H9 (cell line): ENCODE data around the gene KMT5B. TPM values are rescaled to one million over a fixed set of nuclear protein-coding genes. Genes with fewer than 3 reads are reported as not detected.

ENCODE experiments used
- DNase-seq: peaks from one replicate; pipeline ENCODE4 v3.0.0-alpha.2; 2017
- H2AFZ ChIP-seq: one replicate; pipeline ENCODE4 v1.6.1; 2013; ENCODE audit warnings: mild to moderate bottlenecking, low read length, control low read depth, moderate library complexity
- H2AK5ac ChIP-seq: 2 replicates; pipeline ENCODE4 v1.6.1; 2013; ENCODE audit warnings: low read length, control low read depth, mixed read lengths; ENCODE audit not compliant: insufficient read length
- H2BK120ac ChIP-seq: one replicate; pipeline ENCODE4 v1.6.1; 2013; ENCODE audit warnings: low read depth, mild to moderate bottlenecking, low read length, control low read depth, inconsistent platforms; ENCODE audit not compliant: poor library complexity, severe bottlenecking
- H2BK12ac ChIP-seq: 2 replicates; pipeline ENCODE4 v1.6.1; 2013; ENCODE audit warnings: low read length, control low read depth, mixed read lengths, low read depth; ENCODE audit not compliant: insufficient read length
- H2BK15ac ChIP-seq: 2 replicates; pipeline ENCODE4 v1.6.1; 2013; ENCODE audit warnings: low read depth, low read length, control low read depth
- H2BK20ac ChIP-seq: one replicate; pipeline ENCODE4 v1.6.1; 2013; ENCODE audit warnings: low read depth, mild to moderate bottlenecking, low read length, control low read depth, inconsistent platforms; ENCODE audit not compliant: poor library complexity, severe bottlenecking
- H2BK5ac ChIP-seq: 2 replicates; pipeline ENCODE4 v1.6.1; 2013; ENCODE audit warnings: low read length, control low read depth, mixed read lengths; ENCODE audit not compliant: insufficient read length
- H3K14ac ChIP-seq: 2 replicates; pipeline ENCODE4 v1.6.1; 2013; ENCODE audit warnings: low read length, control low read depth; ENCODE audit not compliant: insufficient read depth
- H3K18ac ChIP-seq: 2 replicates; pipeline ENCODE4 v1.6.1; 2013; ENCODE audit warnings: low read depth, mild to moderate bottlenecking, mixed read lengths, low read length, control low read depth; ENCODE audit not compliant: insufficient read length
- H3K23ac ChIP-seq: 2 replicates; pipeline ENCODE4 v1.6.1; 2013; ENCODE audit warnings: low read length, control low read depth, mixed read lengths, low read depth; ENCODE audit not compliant: insufficient read length
- H3K23me2 ChIP-seq: 2 replicates; pipeline ENCODE4 v1.6.1; 2013; ENCODE audit warnings: low read depth, mild to moderate bottlenecking, mixed read lengths, low read length, control low read depth; ENCODE audit not compliant: insufficient read length, poor library complexity, severe bottlenecking
- H3K27ac ChIP-seq: 2 replicates; pipeline ENCODE4 v1.5.1; 2013; ENCODE audit warnings: low read length, control low read depth, mixed read lengths, low read depth; ENCODE audit not compliant: insufficient read length
- H3K27me3 ChIP-seq: 2 replicates; pipeline ENCODE4 v1.6.1; 2013; ENCODE audit warnings: low read length, control low read depth, inconsistent platforms; ENCODE audit not compliant: insufficient read depth
- H3K4ac ChIP-seq: 2 replicates; pipeline ENCODE4 v1.6.1; 2013; ENCODE audit warnings: low read depth, mild to moderate bottlenecking, control low read depth, inconsistent platforms, low read length, moderate library complexity
- H3K4me1 ChIP-seq: 2 replicates; pipeline ENCODE4 v1.6.1; 2013; ENCODE audit warnings: low read length, control low read depth, inconsistent platforms; ENCODE audit not compliant: insufficient read depth
- H3K4me2 ChIP-seq: 2 replicates; pipeline ENCODE4 v1.6.1; 2013; ENCODE audit warnings: low read length, control low read depth, mixed read lengths; ENCODE audit not compliant: insufficient read length, insufficient read depth
- H3K56ac ChIP-seq: 2 replicates; pipeline ENCODE4 v1.6.1; 2013; ENCODE audit warnings: low read depth, mild to moderate bottlenecking, mixed read lengths, low read length, control low read depth; ENCODE audit not compliant: insufficient read length
- H3K79me1 ChIP-seq: 2 replicates; pipeline ENCODE4 v1.6.1; 2013; ENCODE audit warnings: low read depth, mild to moderate bottlenecking, moderate library complexity, low read length, control low read depth, inconsistent platforms; ENCODE audit not compliant: insufficient read depth, poor library complexity, severe bottlenecking
- H3K79me2 ChIP-seq: 2 replicates; pipeline ENCODE4 v1.6.1; 2013; ENCODE audit warnings: low read length, control low read depth, inconsistent platforms; ENCODE audit not compliant: insufficient read depth
- H3K9ac ChIP-seq: 2 replicates; pipeline ENCODE4 v1.6.1; 2013; ENCODE audit warnings: low read length, control low read depth, mixed read lengths; ENCODE audit not compliant: insufficient read length; ENCODE audit errors: extremely low read depth
- H3K9me3 ChIP-seq: one replicate; pipeline ENCODE4 v1.6.1; 2013; ENCODE audit warnings: low read depth, low read length, inconsistent platforms; ENCODE audit not compliant: control insufficient read depth
- H3T11ph ChIP-seq: one replicate; pipeline ENCODE4 v1.6.1; 2013; ENCODE audit warnings: mild to moderate bottlenecking, low read length, control low read depth, inconsistent platforms
- H4K20me1 ChIP-seq: one replicate; pipeline ENCODE4 v1.6.1; 2013; ENCODE audit not compliant: control insufficient read depth, insufficient read length, insufficient read depth
- H4K5ac ChIP-seq: 2 replicates; pipeline ENCODE4 v1.6.1; 2013; ENCODE audit warnings: low read depth, mild to moderate bottlenecking, mixed read lengths, low read length, control low read depth; ENCODE audit not compliant: insufficient read length
- H4K8ac ChIP-seq: replicated peaks from 2 replicates; pipeline ENCODE4 v1.6.1; 2013; ENCODE audit warnings: low read length, control low read depth, mixed read lengths, low read depth; ENCODE audit not compliant: insufficient read length
- H4K91ac ChIP-seq: 2 replicates; pipeline ENCODE4 v1.6.1; 2013; ENCODE audit warnings: low read depth, mild to moderate bottlenecking, moderate library complexity, mixed read lengths, low read length, control low read depth; ENCODE audit not compliant: insufficient read length
- H3K27ac Mint-ChIP-seq, 3 experiments: 2 replicates in 2 of 3; 3 replicates in 1 of 3; pipeline ENCODE4 v1.8.0; 2020 to 2021; ENCODE audit warnings: mixed read lengths in 3 of 3, mild to moderate bottlenecking in 1 of 3, moderate library complexity in 1 of 3
- H3K27me3 Mint-ChIP-seq: 2 replicates; pipeline ENCODE4 v1.8.0; 2021; ENCODE audit warnings: low read depth, mild to moderate bottlenecking, moderate library complexity, mixed read lengths
- H3K36me3 Mint-ChIP-seq, 3 experiments: 2 replicates in 2 of 3; 3 replicates in 1 of 3; pipeline ENCODE4 v1.8.0; 2020 to 2021; ENCODE audit warnings: low read depth in 3 of 3, mixed read lengths in 3 of 3; ENCODE audit not compliant: insufficient read depth in 1 of 3
- H3K4me1 Mint-ChIP-seq, 2 experiments: 2 replicates each; pipeline ENCODE4 v1.8.0; 2020; ENCODE audit warnings: mixed read lengths in 2 of 2
- H3K4me3 Mint-ChIP-seq, 2 experiments: 2 replicates in 1 of 2; 3 replicates in 1 of 2; pipeline ENCODE4 v1.8.0; 2020 to 2021; ENCODE audit warnings: mild to moderate bottlenecking in 2 of 2, mixed read lengths in 2 of 2, moderate library complexity in 1 of 2
- H3K9me3 Mint-ChIP-seq, 2 experiments: 2 replicates in 1 of 2; 3 replicates in 1 of 2; pipeline ENCODE4 v1.8.0; 2020; ENCODE audit warnings: mild to moderate bottlenecking in 2 of 2, mixed read lengths in 2 of 2, moderate library complexity in 1 of 2
- WGBS: extraction: QIAGEN DNeasy Blood & Tissue Kit; methylation state at CpG from one replicate; pipeline ENCODE4 v1.1.7; 2013; ENCODE audit warnings: missing lambda C conversion rate, low lambda C conversion rate, mixed read lengths; ENCODE audit not compliant: insufficient read length; ENCODE audit errors: extremely low coverage; 5-methylcytosine and 5-hydroxymethylcytosine counted together
- total RNA-seq: library from RNA; stranded (reverse); gene quantifications from 2 replicates; pipeline ENCODE4 v1.2.1, GENCODE V29; 2021
- TF ChIP-seq, protein P1 (sequence below): fragments of 200-600 bp; sonication (generic); conservative IDR thresholded peaks from 3 replicates; pipeline ENCODE4 v1.8.0; 2021; ENCODE audit warnings: antibody characterized with exemption, mild to moderate bottlenecking

The KMT5B gene
- total RNA-seq, 1 experiment from 2014 or later: 61.6 TPM

DNA sequence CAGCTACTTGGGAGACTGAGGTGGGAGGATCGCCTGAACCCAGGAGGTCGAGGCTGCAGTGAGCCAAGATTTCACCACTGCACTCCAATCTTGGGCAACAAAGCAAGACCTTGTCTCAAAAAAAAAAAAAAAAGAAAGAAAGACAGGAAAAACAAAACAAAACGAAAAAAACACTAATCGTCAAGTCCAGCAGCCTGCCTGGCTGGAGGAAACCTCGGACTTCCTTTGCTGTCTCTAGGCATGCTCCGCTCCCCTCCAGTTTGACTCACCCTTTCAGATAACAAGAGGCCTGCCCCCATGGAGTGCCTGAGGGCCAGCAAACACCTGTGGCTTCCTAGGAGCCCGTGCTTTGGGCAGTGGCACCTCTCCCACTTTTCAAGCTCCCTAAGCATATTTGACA, 63.1 kb downstream of the KMT5B start:
- Mint-ChIP-seq H3K9me3 (no peaks in the 10 kb centered on the region), H3K27ac (no peak overlapping the region), H3K4me3 (no peak overlapping the region), H3K27me3 (no peaks in the 10 kb centered on the region), H3K4me1 (peaks cover 0 to 6% of the 10 kb centered on the region in 2 experiments; a peak in 1 of 4 replicates), H3K36me3 (no peaks in the 10 kb centered on the region)
- Histone ChIP-seq H3K79me1 (no peaks in the 10 kb centered on the region), H3K23me2 (no peaks in the 10 kb centered on the region), H2AFZ (no peak overlapping the region), H2BK12ac (no peak overlapping the region), H2BK120ac (no peak overlapping the region), H3K18ac (no peak overlapping the region), H3K79me2 (no peaks in the 10 kb centered on the region), H3K9ac (no peak overlapping the region), H3K23ac (no peak overlapping the region), H4K5ac (no peak overlapping the region), H2BK5ac (no peak overlapping the region), H2BK15ac (no peak overlapping the region), H3K14ac (no peak overlapping the region), H4K91ac (no peak overlapping the region), H2BK20ac (no peak overlapping the region), H4K20me1 (no peaks in the 10 kb centered on the region), H4K8ac (no peak overlapping the region), H3K9me3 (no peaks in the 10 kb centered on the region), H3K4me2 (no peak overlapping the region), H3K4ac (no peak overlapping the region), H3K4me1 (no peaks in the 10 kb centered on the region), H3K56ac (no peak overlapping the region), H3K27ac (no peak overlapping the region), H3K27me3 (no peaks in the 10 kb centered on the region), H3T11ph (no peak overlapping the region), H2AK5ac (no peak overlapping the region)
- no peak for DNase-seq
- no CpG with 5 or more reads among the region's 7 CpGs for WGBS
- TF ChIP-seq, protein P1, sequence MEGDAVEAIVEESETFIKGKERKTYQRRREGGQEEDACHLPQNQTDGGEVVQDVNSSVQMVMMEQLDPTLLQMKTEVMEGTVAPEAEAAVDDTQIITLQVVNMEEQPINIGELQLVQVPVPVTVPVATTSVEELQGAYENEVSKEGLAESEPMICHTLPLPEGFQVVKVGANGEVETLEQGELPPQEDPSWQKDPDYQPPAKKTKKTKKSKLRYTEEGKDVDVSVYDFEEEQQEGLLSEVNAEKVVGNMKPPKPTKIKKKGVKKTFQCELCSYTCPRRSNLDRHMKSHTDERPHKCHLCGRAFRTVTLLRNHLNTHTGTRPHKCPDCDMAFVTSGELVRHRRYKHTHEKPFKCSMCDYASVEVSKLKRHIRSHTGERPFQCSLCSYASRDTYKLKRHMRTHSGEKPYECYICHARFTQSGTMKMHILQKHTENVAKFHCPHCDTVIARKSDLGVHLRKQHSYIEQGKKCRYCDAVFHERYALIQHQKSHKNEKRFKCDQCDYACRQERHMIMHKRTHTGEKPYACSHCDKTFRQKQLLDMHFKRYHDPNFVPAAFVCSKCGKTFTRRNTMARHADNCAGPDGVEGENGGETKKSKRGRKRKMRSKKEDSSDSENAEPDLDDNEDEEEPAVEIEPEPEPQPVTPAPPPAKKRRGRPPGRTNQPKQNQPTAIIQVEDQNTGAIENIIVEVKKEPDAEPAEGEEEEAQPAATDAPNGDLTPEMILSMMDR: no peak
